ENCODE data around the gene SPATA46. TPM values are rescaled to one million over a fixed set of nuclear protein-coding genes. Genes with fewer than 3 reads are reported as not detected.

Gene SPATA46
- total and polyA plus RNA-seq, 9 of the 15 experiments (the other 6 are each of a cell fraction or from before 2014, with no cell fraction given) = 0.04 to 0.11 TPM; not detected in 7

GRCh38 chr1:162336621-162337285, 39.9 kb downstream of the SPATA46 start:
- Histone ChIP-seq H4K20me1 (replicated peaks; ENCODE audit: control insufficient read depth, insufficient read depth, low read length) (no peaks in the 10 kb centered on the region), H3K27ac (ENCODE audit: extremely low read depth, low read depth, low read length) (no peak overlapping the region), H3K9me1 (ENCODE audit: control insufficient read depth, insufficient read depth, low read length) (no peaks in the 10 kb centered on the region), H3K9ac (ENCODE audit: insufficient read depth in 1 of 2, low read depth in 2 of 2, low read length in 2 of 2) (no peak overlapping the region), H3K27me3 (ENCODE audit: control insufficient read depth in 2 of 2, insufficient read depth in 2 of 2, low read length in 2 of 2) (peaks cover 0 to 3% of the 10 kb centered on the region in 2 experiments; a peak in 1 of 5 replicates), H3K9me3 (replicated peaks; ENCODE audit: control insufficient read depth, insufficient read depth, low read depth, low read length) (no peaks in the 10 kb centered on the region), H3K4me2 (ENCODE audit: insufficient read depth, low read length) (no peak overlapping the region), H2AFZ (ENCODE audit: low read depth, low read length) (no peak overlapping the region), H3K4me3 (no peak overlapping the region), H3K79me2 (ENCODE audit: control insufficient read depth, insufficient read depth, low read length) (no peaks in the 10 kb centered on the region), H3K4me1 (replicated peaks in 1 of 2; ENCODE audit: control insufficient read depth in 2 of 2, insufficient read depth in 2 of 2, low read length in 2 of 2) (no peaks in the 10 kb centered on the region), H3K36me3 (ENCODE audit: control insufficient read depth, insufficient read depth, low read length) (no peaks in the 10 kb centered on the region)
- ATAC-seq = no peak
- 11% methylated on average over 7 of the region's 7 CpGs for WGBS (ENCODE audit: insufficient coverage, low coverage, missing lambda C conversion rate)
- BruUV-seq (replicated peaks) = no TSS peak
- no peak for TF ChIP-seq NFE2 (IDR thresholded peaks at IDR 0.05; ENCODE audit: low read depth)
- TF ChIP-seq ATF7 (IDR thresholded peaks at IDR 0.05) = peak; percentile 78
- TF ChIP-seq JUND (IDR thresholded peaks at IDR 0.05; ENCODE audit: borderline replicate concordance, low read depth, low read length) = 0 out of 2 replicates have a peak, but pooled peaks have one; percentile 16
- TF ChIP-seq JUND (tag; IDR thresholded peaks at IDR 0.05; ENCODE audit: borderline replicate concordance, low read depth, low read length) = peak; percentile 17; the same call in 1 of the 3 replicates
- TF ChIP-seq ATF3 (IDR thresholded peaks at IDR 0.05) = peak; percentile 84
- no peak for TF ChIP-seq ATF3 (CRISPR knock-in tag; conservative IDR thresholded peaks at IDR 0.05)
- in situ Hi-C loops (cut with MboI) = no loop called here
- intact Hi-C loops (cut with micrococcal nuclease) = no loop called here
- CTCF ChIA-PET (ENCODE audit: low intra/inter-chr PET ratio) = no interaction called here
- DNase-seq (ENCODE audit: extremely low read depth in 1 of 4, low spot score in 3 of 4) = no peak
- no peak for FAIRE-seq
- POLR2A ChIA-PET = no interaction called here
